GM21528 (cell line): ENCODE data around the gene KCTD19.
"Not testable (repeated sequence)": the region's sequence is repeated elsewhere in the genome, so short reads cannot be mapped to it uniquely, and the experiment has no call there.

ENCODE experiments used
- ATAC-seq: cut with Tn5 transposase; IDR thresholded peaks from one replicate; pipeline ENCODE4 v1.9.1; 2021; ENCODE audit warnings: mild to moderate bottlenecking, moderate library complexity; ENCODE audit not compliant: unreplicated experiment, low FRiP score

KCTD19 gene

GRCh38 chr16:67326472-67327309, at the start of gene KCTD19, which contains the start of gene LRRC36:
Gene KCTD19 (minus strand): TSS chr16:67326741. CDS start chr16:67326707, 34 bp downstream.
Gene LRRC36 (plus strand): TSS chr16:67326815. CDS start chr16:67326863, 48 bp downstream.
- ATAC-seq, result no peak

DNA sequence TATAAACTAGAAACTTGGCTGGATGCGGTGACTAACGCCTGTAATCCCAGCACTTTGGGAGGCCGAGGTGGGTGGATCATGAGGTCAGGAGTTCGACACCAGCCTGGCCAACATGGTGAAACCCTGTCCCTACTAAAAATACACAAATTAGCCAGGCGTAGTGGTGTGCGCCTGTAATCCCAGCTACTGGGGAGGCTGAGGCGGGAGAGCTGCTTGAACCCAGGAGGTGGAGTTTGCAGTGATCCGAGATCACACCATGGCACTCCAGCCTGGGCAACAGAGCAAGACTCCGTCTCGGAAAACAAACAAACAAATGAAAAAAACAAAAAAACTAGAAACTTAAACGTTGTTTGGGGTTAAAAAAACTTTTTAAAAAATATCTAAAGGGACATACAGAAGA, 49.5 kb upstream of the KCTD19 start:
- ATAC-seq, result not testable (repeated sequence)

DNA sequence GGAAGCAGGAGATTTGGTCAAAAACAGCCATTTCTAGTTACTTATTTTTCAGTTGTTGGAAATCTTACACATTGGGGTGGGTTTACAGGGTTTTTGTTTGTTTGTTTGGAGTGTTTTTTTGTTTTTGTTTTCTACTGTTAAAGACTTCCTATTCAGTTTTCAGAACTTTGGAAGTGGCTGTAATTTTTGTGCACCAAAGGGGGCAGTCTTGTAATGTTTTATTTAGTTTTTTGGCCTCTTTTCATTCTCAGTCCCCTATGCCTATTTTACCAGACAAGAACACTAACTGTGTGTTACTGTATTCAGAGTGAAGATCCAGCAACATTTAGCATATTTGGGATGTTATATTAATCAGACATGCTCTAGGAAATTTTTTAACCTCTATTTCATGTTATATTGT, 46.1 kb upstream of the KCTD19 start:
- ATAC-seq, result no peak

GRCh38 chr16:67370661-67371060, 44.1 kb upstream of the KCTD19 start:
- no peak for ATAC-seq

DNA sequence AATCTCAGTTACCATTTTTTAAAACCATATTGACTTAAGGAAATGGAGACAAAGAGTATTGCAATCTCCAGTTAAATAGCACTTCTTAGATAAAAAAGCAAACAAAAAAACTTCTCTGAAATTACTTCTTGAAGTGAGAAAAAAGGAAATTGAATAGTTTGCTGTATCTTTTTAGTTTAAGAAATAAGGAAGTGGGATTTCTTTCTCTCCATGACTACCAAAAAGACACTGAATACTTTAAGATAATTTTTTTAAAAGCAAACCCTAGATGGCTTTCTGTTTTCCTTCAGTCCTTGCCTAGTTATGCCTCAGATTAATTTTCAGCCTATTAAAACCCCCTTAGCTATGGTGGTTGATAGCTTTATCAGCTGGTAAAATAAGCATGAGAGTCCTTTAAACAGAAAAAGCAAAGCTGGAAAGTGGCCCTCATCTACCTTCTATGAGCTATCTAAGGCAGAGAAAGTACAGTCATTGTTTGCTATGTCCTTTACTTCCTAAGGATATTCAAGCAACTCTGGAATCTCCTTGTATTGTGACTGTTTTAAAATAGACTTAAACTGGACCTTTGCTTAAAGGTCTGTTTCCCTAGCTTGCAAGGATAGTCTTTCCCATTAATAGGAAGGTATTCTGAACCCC, 38.2 kb upstream of the KCTD19 start:
- no peak for ATAC-seq

DNA sequence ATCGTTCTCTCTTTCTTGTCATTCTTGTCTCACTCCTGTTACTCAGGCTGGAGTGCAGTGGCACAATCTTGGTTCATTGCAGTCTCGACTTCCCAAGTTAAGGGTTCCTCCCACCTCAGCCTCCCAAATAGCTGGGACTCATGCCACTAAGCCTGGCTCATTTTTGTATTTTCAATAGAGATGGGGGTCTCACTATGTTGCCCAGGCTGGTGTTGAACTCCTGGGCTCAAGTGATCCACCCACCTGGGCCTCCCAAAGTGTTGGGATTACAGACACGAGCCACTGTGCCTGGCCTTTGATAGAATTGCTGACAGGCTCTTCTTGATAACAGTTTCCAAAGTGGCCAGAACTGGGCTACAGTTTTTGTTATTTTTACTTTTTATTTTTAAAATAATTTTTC, 34.5 kb upstream of the KCTD19 start:
- no peak for ATAC-seq

DNA sequence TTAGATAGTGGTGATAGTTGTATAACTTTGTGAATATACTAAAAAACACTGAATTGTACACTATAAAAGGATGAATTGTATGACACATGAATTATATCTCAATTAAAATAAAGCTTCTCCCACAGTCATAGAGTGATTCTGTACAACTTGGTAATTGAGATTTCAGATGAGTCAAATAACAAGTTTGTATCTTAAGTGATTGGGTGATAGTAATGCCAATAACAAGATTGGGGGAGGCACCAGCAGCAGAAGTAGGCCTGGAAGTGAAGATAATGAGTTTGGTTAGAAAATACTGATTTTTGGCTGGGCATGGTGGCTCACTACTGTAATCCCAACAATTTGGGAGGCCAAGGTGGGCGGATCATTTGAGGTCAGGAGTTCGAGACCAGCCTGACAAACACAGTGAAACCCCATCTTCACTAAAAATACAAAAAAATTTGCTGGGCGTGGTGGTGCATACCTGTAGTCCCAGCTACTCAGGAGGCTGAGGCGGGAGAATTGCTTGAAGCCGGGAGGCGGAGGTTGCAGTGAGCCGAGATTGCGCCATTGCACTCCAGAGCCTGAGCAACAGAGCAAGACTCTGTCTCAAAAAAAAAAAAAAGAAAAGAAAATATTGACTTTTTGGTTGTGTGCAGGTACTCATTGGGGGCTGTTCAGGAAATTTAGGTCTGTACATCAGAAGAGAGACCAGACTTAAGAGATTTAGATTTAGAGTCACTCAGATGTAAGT, 33.2 kb upstream of the KCTD19 start:
- ATAC-seq, result not testable (repeated sequence)

GRCh38 chr16:67357561-67357960, 31.0 kb upstream of the KCTD19 start:
- no peak for ATAC-seq

DNA sequence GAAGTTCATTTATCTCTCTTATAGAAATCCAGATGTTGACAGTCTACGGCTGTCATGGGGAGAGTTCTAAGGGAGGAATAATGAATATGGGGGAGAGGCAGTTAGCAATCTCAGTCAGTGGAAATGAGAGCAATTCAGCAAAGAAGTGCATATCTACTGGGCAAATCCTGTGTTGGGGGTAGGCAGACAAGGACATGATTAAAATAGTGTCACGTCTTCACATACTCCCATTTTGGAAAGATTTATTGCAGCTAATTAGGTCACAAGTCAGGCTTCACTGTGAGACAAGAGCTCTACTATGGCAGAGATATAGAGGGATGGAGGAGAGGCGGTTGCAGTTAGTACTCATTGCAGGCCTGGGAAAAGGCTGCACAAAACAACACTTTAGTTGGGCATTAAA, 29.9 kb upstream of the KCTD19 start:
- no peak for ATAC-seq

- ATAC-seq, result not testable (repeated sequence)
Measured at GRCh38 chr16:67352463-67352862, 25.9 kb upstream of the KCTD19 start.

GRCh38 chr16:67350324-67350723, 23.8 kb upstream of the KCTD19 start:
- no peak for ATAC-seq

DNA sequence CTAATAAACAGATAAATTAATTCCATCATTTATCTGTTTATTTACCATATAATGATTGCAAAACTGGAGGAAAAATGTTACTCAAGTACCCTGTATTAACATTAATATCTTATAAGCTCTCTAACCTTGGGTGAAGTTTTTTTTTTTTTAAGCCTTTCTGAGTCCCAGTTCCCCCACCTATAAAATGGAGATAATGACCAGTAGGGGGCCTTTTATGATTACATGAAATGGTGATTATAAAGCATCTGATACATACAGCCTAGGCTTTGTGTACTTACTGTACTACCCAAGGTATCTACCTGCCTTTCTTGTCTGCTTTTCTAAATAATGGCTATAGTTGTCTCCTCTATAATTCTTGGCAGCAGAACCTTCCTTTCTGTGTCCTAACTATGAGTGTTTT, 22.6 kb upstream of the KCTD19 start:
- ATAC-seq, result no peak

- ATAC-seq, result no peak
Measured at GRCh38 chr16:67346341-67346740, 19.8 kb upstream of the KCTD19 start.

GRCh38 chr16:67345401-67345800, 18.9 kb upstream of the KCTD19 start:
- ATAC-seq, result no peak

DNA sequence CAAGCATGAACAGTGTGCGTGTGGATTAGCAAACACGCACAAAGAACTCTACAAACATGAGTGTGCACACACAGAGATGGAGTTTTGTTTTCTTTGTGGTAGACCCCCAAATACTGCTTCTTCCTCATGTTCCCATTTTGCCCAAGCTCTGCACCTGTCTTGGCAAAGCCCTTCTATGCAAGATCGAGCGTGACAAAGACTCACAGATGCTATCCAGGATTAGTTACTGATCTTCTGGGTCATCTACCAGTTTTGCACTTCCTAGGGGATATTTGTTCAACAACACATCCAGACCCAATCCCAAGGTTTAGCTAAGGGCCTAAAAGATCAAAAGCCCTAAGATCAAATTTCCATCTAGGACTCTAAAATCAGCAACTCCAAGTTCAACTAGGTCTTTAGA, 16.1 kb upstream of the KCTD19 start:
- ATAC-seq, result no peak

- no peak for ATAC-seq
Measured at GRCh38 chr16:67341250-67341649, 14.7 kb upstream of the KCTD19 start.

GRCh38 chr16:67339453-67339852, 12.9 kb upstream of the KCTD19 start:
- ATAC-seq, result no peak

- no peak for ATAC-seq
Measured at GRCh38 chr16:67336648-67337047, 10.1 kb upstream of the KCTD19 start.

DNA sequence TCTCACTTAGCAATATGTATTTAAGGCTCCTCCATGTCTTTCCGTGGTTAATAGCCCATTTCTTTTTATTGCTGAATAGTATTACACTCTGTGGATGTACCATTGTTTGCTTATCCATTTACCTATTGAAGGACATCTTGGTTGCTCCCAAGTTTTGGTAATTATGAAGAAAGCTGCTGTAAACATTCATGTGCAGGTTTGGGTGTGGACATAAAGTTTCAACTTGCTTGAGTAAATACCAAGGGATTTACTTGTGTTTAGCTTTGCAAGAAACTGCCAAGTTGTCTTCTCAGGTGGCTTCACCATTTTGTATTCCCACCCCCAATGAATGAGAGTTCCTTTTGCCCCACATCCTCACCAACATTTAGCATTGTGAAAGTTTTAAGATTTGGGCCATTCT, 9.6 kb upstream of the KCTD19 start:
- ATAC-seq, result no peak

GRCh38 chr16:67333315-67333714, 6.8 kb upstream of the KCTD19 start:
- no peak for ATAC-seq

DNA sequence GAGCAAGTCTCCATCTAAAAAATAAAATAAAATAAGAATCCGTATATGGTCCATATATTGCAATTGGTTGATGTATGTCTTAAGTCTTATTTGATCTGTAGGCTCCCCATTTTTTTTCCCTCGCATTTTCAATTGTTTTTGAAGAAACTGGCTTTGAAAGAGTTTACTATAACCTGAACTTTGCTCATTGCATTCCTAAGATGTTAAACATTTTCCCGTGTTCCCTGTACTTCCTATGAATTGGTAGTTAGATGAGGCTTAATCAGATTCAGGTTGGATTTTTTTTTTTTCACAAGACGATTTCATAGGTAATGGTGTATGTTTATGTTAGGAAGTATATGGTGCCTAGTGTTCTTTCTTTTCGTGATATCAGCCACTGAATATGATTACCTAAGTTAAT, 3.4 kb upstream of the KCTD19 start:
- ATAC-seq, result no peak
